ENCODE data around the gene PCDH19.
"Not testable (repeated sequence)": the region's sequence is repeated elsewhere in the genome, so short reads cannot be mapped to it uniquely, and the experiment has no call there.

PCDH19 gene

GRCh38 chrX:100409610-100410590 is at the start of gene PCDH19:
TSS of gene PCDH19 (minus strand) at chrX:100410273. CDS start at chrX:100408597, 1,676 bp downstream.
- FAIRE-seq (no peak), DNase-seq (ENCODE audit: low spot score) (no peak)

GRCh38 chrX:100449696-100450608 is 39.9 kb upstream of the PCDH19 start:
- DNase-seq (ENCODE audit: low spot score) (no peak), FAIRE-seq (no peak)

- DNase-seq (ENCODE audit: low spot score), result peak; percentile 67
- FAIRE-seq, result no peak
These were observed 37.8 kb upstream of the PCDH19 start for GRCh38 chrX:100447655-100448397.

- DNase-seq (ENCODE audit: low spot score) (no peak), FAIRE-seq (no peak)
These were observed 35.5 kb upstream of the PCDH19 start for GRCh38 chrX:100445593-100445992.

- FAIRE-seq; DNase-seq (ENCODE audit: low spot score): not testable (repeated sequence)
These were observed 31.2 kb upstream of the PCDH19 start for GRCh38 chrX:100441321-100441720.

GRCh38 chrX:100440006-100440405 is 29.9 kb upstream of the PCDH19 start:
- FAIRE-seq (no peak), DNase-seq (ENCODE audit: low spot score) (no peak)

GRCh38 chrX:100435726-100436125 is 25.7 kb upstream of the PCDH19 start:
- no peak for DNase-seq (ENCODE audit: low spot score)
- no peak for FAIRE-seq

GRCh38 chrX:100424012-100424411 is 13.9 kb upstream of the PCDH19 start:
- FAIRE-seq, result no peak

GRCh38 chrX:100418556-100418955 is 8.5 kb upstream of the PCDH19 start:
- FAIRE-seq (no peak), DNase-seq (ENCODE audit: low spot score) (no peak)

More at GRCh38 chrX:100424012-100424411, 13.9 kb upstream of the PCDH19 start:
- DNase-seq (ENCODE audit: low spot score), result peak; percentile 9

- FAIRE-seq (no peak), DNase-seq (ENCODE audit: low spot score) (no peak)
These were observed 7.6 kb upstream of the PCDH19 start for GRCh38 chrX:100417681-100418080.

- DNase-seq (ENCODE audit: low spot score), result peak; percentile 46
- FAIRE-seq, result no peak
These were observed 3.2 kb upstream of the PCDH19 start for GRCh38 chrX:100413229-100413628.

GRCh38 chrX:100411802-100412715 is 2.0 kb upstream of the PCDH19 start:
- FAIRE-seq (no peak), DNase-seq (ENCODE audit: low spot score) (no peak)

GRCh38 chrX:100410901-100411801 is 1.1 kb upstream of the PCDH19 start:
- FAIRE-seq, result no peak
- DNase-seq (ENCODE audit: low spot score), result no peak

GRCh38 chrX:100408713-100409609 is 1.1 kb downstream of the PCDH19 start:
- FAIRE-seq, result no peak
- no peak for DNase-seq (ENCODE audit: low spot score)

GRCh38 chrX:100407784-100408712 is 2.0 kb downstream of the PCDH19 start:
- DNase-seq (ENCODE audit: low spot score) (no peak), FAIRE-seq (no peak)

- FAIRE-seq, result no peak
- DNase-seq (ENCODE audit: low spot score), result no peak
These were observed 2.8 kb downstream of the PCDH19 start for GRCh38 chrX:100407147-100407783.
